ENCODE data around the gene SLC36A1.

GRCh38 chr5:151490627-151491026 is 43.2 kb downstream of the SLC36A1 start:
- TF ChIP-seq POLR2A (IDR thresholded peaks at IDR 0.05), result no peak
- no peak for TF ChIP-seq EP300 (IDR thresholded peaks at IDR 0.05)

Data from ovary (tissue), 1 donor.